ENCODE data around the gene RIIAD1.

GRCh38 chr1:151711044-151711800, 10.1 kb upstream of the RIIAD1 start:
- TF ChIP-seq, protein P1, sequence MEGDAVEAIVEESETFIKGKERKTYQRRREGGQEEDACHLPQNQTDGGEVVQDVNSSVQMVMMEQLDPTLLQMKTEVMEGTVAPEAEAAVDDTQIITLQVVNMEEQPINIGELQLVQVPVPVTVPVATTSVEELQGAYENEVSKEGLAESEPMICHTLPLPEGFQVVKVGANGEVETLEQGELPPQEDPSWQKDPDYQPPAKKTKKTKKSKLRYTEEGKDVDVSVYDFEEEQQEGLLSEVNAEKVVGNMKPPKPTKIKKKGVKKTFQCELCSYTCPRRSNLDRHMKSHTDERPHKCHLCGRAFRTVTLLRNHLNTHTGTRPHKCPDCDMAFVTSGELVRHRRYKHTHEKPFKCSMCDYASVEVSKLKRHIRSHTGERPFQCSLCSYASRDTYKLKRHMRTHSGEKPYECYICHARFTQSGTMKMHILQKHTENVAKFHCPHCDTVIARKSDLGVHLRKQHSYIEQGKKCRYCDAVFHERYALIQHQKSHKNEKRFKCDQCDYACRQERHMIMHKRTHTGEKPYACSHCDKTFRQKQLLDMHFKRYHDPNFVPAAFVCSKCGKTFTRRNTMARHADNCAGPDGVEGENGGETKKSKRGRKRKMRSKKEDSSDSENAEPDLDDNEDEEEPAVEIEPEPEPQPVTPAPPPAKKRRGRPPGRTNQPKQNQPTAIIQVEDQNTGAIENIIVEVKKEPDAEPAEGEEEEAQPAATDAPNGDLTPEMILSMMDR (IDR thresholded peaks at IDR 0.05): no peak
- TF ChIP-seq POLR2A (IDR thresholded peaks at IDR 0.05): no peak
- TF ChIP-seq POLR2AphosphoS5 (IDR thresholded peaks at IDR 0.05): no peak
- TF ChIP-seq EP300 (IDR thresholded peaks at IDR 0.05): no peak

Measured in sigmoid colon (tissue), 4 donors.